H1 (cell line): ENCODE data around the gene UBR2. TPM values are rescaled to one million over a fixed set of nuclear protein-coding genes. Genes with fewer than 3 reads are reported as not detected.

Experiments
- ASH2L ChIP-seq: fragments of 200-600, 300-600 bp; sonication (generic); IDR thresholded peaks from one replicate; pipeline ENCODE4 v1.7.1; 2017; ENCODE audit warnings: low read length
- ATF3 ChIP-seq: IDR thresholded peaks from 2 replicates; pipeline ENCODE4 v1.6.1; 2011; ENCODE audit warnings: low read depth, mild to moderate bottlenecking, low read length; ENCODE audit not compliant: insufficient read depth
- CREB1 ChIP-seq: IDR thresholded peaks from 2 replicates; pipeline ENCODE4 v1.6.1; 2012; ENCODE audit warnings: inconsistent platforms
- FOSL1 ChIP-seq: IDR thresholded peaks from 2 replicates; pipeline ENCODE4 v1.6.1; 2011; ENCODE audit warnings: mild to moderate bottlenecking, low read depth, low read length, moderate library complexity; ENCODE audit not compliant: insufficient read depth
- HDAC6 ChIP-seq: IDR thresholded peaks from one replicate; pipeline ENCODE4 v1.7.1; 2012; ENCODE audit warnings: low read depth, mild to moderate bottlenecking, inconsistent platforms, low read length, moderate library complexity
- JUN ChIP-seq: IDR thresholded peaks from 2 replicates; pipeline ENCODE4 v1.6.1; 2011; ENCODE audit warnings: low read depth, mild to moderate bottlenecking, improper control_type of control experiment, low read length
- RNF2 ChIP-seq: fragments of 200-900, 300-1000 bp; sonication (generic); IDR thresholded peaks from 2 replicates; pipeline ENCODE4 v1.7.1; 2016; ENCODE audit warnings: borderline replicate concordance, low read depth, mild to moderate bottlenecking, antibody characterized with exemption, low read length; ENCODE audit not compliant: poor library complexity, severe bottlenecking; ENCODE audit errors: missing control alignments
- SIRT6 ChIP-seq: IDR thresholded peaks from one replicate; pipeline ENCODE4 v1.7.1; 2012; ENCODE audit warnings: low read length, inconsistent platforms
- TAF1 ChIP-seq: IDR thresholded peaks from 2 replicates; pipeline ENCODE4 v1.6.1; 2011; ENCODE audit warnings: mild to moderate bottlenecking, low read depth, low read length
- polyA plus RNA-seq, 7 experiments: library from polyadenylated mRNA; depleted of rRNA in 3 of 7; stranded (reverse) in 5 of 7; unstranded in 2 of 7; fragments of >200 nt in 5 of 7; fragments of 200-250 nt in 2 of 7; gene quantifications; 1 replicate in 5 of 7; 2 replicates in 1 of 7; 4 replicates in 1 of 7; pipeline versions ENCODE4 v1.2.1 to v1.2.3, GENCODE V29; 2011 to 2013; ENCODE audit warnings: missing spikeins in 2 of 7, mixed read lengths in 2 of 7
- total RNA-seq: library from RNA; stranded (reverse); fragmentation: NEBNext Ultra II Directional; extraction: Animal tissue kit (Norgen Biotek cat#: 25700); gene quantifications from 2 replicates; pipeline ENCODE4 v1.2.1, GENCODE V29; 2021

Gene UBR2
- total and polyA plus RNA-seq, 2 of the 8 experiments (the other 6 are each of a cell fraction or from before 2014, with no cell fraction given): 6.5 to 19.5 TPM

GRCh38 chr6:42697268-42697655 is 133.4 kb downstream of the UBR2 start (continued):
- TF ChIP-seq FOSL1: no peak
- TF ChIP-seq TAF1: no peak
- TF ChIP-seq RNF2: no peak
- no peak for TF ChIP-seq HDAC6
- TF ChIP-seq SIRT6: no peak
- no peak for TF ChIP-seq ATF3
- TF ChIP-seq ASH2L: no peak
- no peak for TF ChIP-seq JUN
- no peak for TF ChIP-seq CREB1
- TF ChIP-seq, all 59 proteins: peak for 0
